Keratinocyte (primary cell): ENCODE data around the gene GPAM.

Source experiments
- CTCF ChIP-seq, 3 experiments: IDR thresholded peaks in 1 of 3; conservative IDR thresholded peaks in 1 of 3; optimal IDR thresholded peaks in 1 of 3; 2 replicates in 2 of 3; 3 replicates in 1 of 3; pipeline versions ENCODE3 to v1.5.1; 2011; ENCODE audit warnings: low read length in 3 of 3, mild to moderate bottlenecking in 3 of 3, moderate library complexity in 2 of 3, control low read depth in 1 of 3, inconsistent platforms in 1 of 3; ENCODE audit not compliant: insufficient read depth in 2 of 3; ENCODE audit errors: extremely low read depth in 1 of 3
- EZH2 ChIP-seq: IDR thresholded peaks from one replicate; pipeline ENCODE4 v1.6.1; 2012; ENCODE audit warnings: inconsistent platforms, mild to moderate bottlenecking, low read length, moderate library complexity

- TF ChIP-seq EZH2: no peak
- TF ChIP-seq CTCF (optimal IDR thresholded peaks at IDR 0.05 in 1 of 3, IDR thresholded peaks at IDR 0.05 in 1 of 3, conservative IDR thresholded peaks at IDR 0.05 in 1 of 3; ENCODE audit: extremely low read depth in 1 of 3, insufficient read depth in 2 of 3, low read length in 3 of 3): no peak
Observed at GRCh38 chr10:112187527-112187926, 4.0 kb upstream of the GPAM start.
